HG02588 (cell line): ENCODE results near the gene TRIM52.
"Not testable (repeated sequence)": the region's sequence is repeated elsewhere in the genome, so short reads cannot be mapped to it uniquely, and the experiment has no call there.

ENCODE experiments used
- ATAC-seq: cut with Tn5 transposase; IDR thresholded peaks from one replicate; pipeline ENCODE4 v1.9.1; 2021; ENCODE audit warnings: mild to moderate bottlenecking, moderate library complexity; ENCODE audit not compliant: unreplicated experiment

Gene TRIM52

GRCh38 chr5:181217111-181217802 is 43.7 kb downstream of the TRIM52 start:
- ATAC-seq: peak; percentile 22

GRCh38 chr5:181215997-181216989 is 44.6 kb downstream of the TRIM52 start:
- no peak for ATAC-seq

GRCh38 chr5:181214249-181214648 is 46.7 kb downstream of the TRIM52 start:
- ATAC-seq: not testable (repeated sequence)

- ATAC-seq: no peak
Measured at GRCh38 chr5:181212934-181213333, 48.0 kb downstream of the TRIM52 start.

- ATAC-seq: no peak
Measured at GRCh38 chr5:181212080-181212479, 48.9 kb downstream of the TRIM52 start.

GRCh38 chr5:181211208-181211607 is 49.7 kb downstream of the TRIM52 start:
- no peak for ATAC-seq

- not testable (repeated sequence) for ATAC-seq
Measured at GRCh38 chr5:181210698-181211097, 50.2 kb downstream of the TRIM52 start.

- not testable (repeated sequence) for ATAC-seq
Measured at GRCh38 chr5:181210148-181210547, 50.8 kb downstream of the TRIM52 start.

- ATAC-seq: not testable (repeated sequence)
Measured at GRCh38 chr5:181209006-181209405, 51.9 kb downstream of the TRIM52 start.

- no peak for ATAC-seq
Measured at GRCh38 chr5:181207960-181208253, 53.0 kb downstream of the TRIM52 start.

GRCh38 chr5:181207214-181207959 is 53.6 kb downstream of the TRIM52 start:
- ATAC-seq: peak; percentile 33

GRCh38 chr5:181205761-181206649 is 54.9 kb downstream of the TRIM52 start:
- no peak for ATAC-seq
